Measurements from ENCODE around the gene AEBP2.
"Not testable (repeated sequence)": the region's sequence is repeated elsewhere in the genome, so short reads cannot be mapped to it uniquely, and the experiment has no call there.

AEBP2 gene

DNA sequence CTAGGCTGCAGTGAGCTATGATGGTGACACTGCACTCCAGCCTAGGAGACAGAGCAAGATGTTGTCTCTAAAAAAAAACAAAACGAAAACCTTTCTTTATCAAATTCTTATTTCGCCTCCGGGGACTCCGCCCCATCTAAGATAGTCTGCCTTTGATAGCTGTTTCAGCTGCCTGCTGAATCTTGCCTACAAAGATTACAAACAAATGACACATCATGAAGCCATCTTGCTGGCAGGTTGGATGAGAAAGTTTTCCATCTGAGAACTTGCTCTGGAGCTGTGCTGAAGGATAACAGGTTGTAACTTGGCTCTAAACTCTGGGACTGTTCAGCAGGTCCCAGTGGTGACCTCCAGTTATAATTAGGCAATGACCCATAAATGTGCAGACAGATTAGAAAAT, 41.8 kb upstream of the AEBP2 start:
- no peaks in the 10 kb centered on the region for H4K20me1 ChIP-seq (ENCODE audit: insufficient read depth, low read length)
- H3K4me1 ChIP-seq (ENCODE audit: low read length): no peaks in the 10 kb centered on the region
- DNase-seq: no peak
- H3K4me3 ChIP-seq (ENCODE audit: low read length): no peak overlapping the region
- H3K4me2 ChIP-seq (ENCODE audit: low read depth, low read length): no peak overlapping the region
- no peak overlapping the region for H3K9ac ChIP-seq (ENCODE audit: low read length)
- no peaks in the 10 kb centered on the region for H3K9me3 ChIP-seq (replicated peaks; ENCODE audit: insufficient read depth, low read length)
- H2AFZ ChIP-seq (ENCODE audit: low read length): no peak overlapping the region
- H3K9me2 ChIP-seq (replicated peaks; ENCODE audit: insufficient read depth, low read length): no peaks in the 10 kb centered on the region
- H3K79me2 ChIP-seq (ENCODE audit: low read length): no peaks in the 10 kb centered on the region
- TF ChIP-seq, protein P1, sequence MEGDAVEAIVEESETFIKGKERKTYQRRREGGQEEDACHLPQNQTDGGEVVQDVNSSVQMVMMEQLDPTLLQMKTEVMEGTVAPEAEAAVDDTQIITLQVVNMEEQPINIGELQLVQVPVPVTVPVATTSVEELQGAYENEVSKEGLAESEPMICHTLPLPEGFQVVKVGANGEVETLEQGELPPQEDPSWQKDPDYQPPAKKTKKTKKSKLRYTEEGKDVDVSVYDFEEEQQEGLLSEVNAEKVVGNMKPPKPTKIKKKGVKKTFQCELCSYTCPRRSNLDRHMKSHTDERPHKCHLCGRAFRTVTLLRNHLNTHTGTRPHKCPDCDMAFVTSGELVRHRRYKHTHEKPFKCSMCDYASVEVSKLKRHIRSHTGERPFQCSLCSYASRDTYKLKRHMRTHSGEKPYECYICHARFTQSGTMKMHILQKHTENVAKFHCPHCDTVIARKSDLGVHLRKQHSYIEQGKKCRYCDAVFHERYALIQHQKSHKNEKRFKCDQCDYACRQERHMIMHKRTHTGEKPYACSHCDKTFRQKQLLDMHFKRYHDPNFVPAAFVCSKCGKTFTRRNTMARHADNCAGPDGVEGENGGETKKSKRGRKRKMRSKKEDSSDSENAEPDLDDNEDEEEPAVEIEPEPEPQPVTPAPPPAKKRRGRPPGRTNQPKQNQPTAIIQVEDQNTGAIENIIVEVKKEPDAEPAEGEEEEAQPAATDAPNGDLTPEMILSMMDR (IDR thresholded peaks at IDR 0.05; ENCODE audit: low read length): no peak
- TF ChIP-seq EZH2phosphoT487 (IDR thresholded peaks at IDR 0.05; ENCODE audit: low read length): no peak
- no peak for TF ChIP-seq EZH2 (optimal IDR thresholded peaks at IDR 0.05; ENCODE audit: low read depth, low read length)
- no peaks in the 10 kb centered on the region for H3F3A ChIP-seq (ENCODE audit: insufficient read depth, low read length)
- H3K27ac ChIP-seq (ENCODE audit: low read length): no peak overlapping the region
- no peaks in the 10 kb centered on the region for H3K36me3 ChIP-seq (replicated peaks; ENCODE audit: insufficient read depth, low read length)
- no peaks in the 10 kb centered on the region for H3K27me3 ChIP-seq (replicated peaks; ENCODE audit: insufficient read depth, low read length)

- Histone ChIP-seq H3K4me2 (ENCODE audit: low read depth, low read length) (no peak overlapping the region), H4K20me1 (ENCODE audit: insufficient read depth, low read length) (no peaks in the 10 kb centered on the region), H3K4me3 (ENCODE audit: low read length) (no peak overlapping the region), H3K9me3 (replicated peaks; ENCODE audit: insufficient read depth, low read length) (no peaks in the 10 kb centered on the region), H3K9me2 (replicated peaks; ENCODE audit: insufficient read depth, low read length) (no peaks in the 10 kb centered on the region), H3K79me2 (ENCODE audit: low read length) (no peaks in the 10 kb centered on the region), H3K27ac (ENCODE audit: low read length) (no peak overlapping the region), H2AFZ (ENCODE audit: low read length) (no peak overlapping the region), H3K9ac (ENCODE audit: low read length) (no peak overlapping the region), H3K27me3 (replicated peaks; ENCODE audit: insufficient read depth, low read length) (no peaks in the 10 kb centered on the region), H3K4me1 (ENCODE audit: low read length) (no peaks in the 10 kb centered on the region), H3K36me3 (replicated peaks; ENCODE audit: insufficient read depth, low read length) (no peaks in the 10 kb centered on the region), H3F3A (ENCODE audit: insufficient read depth, low read length) (no peaks in the 10 kb centered on the region)
- no peak for DNase-seq
- TF ChIP-seq EZH2 (optimal IDR thresholded peaks at IDR 0.05; ENCODE audit: low read depth, low read length) (no peak), EZH2phosphoT487 (IDR thresholded peaks at IDR 0.05; ENCODE audit: low read length) (no peak)
- TF ChIP-seq, protein P1 (IDR thresholded peaks at IDR 0.05; ENCODE audit: low read length): no peak
These were observed 40.6 kb upstream of the AEBP2 start for GRCh38 chr12:19398376-19399363.

DNA sequence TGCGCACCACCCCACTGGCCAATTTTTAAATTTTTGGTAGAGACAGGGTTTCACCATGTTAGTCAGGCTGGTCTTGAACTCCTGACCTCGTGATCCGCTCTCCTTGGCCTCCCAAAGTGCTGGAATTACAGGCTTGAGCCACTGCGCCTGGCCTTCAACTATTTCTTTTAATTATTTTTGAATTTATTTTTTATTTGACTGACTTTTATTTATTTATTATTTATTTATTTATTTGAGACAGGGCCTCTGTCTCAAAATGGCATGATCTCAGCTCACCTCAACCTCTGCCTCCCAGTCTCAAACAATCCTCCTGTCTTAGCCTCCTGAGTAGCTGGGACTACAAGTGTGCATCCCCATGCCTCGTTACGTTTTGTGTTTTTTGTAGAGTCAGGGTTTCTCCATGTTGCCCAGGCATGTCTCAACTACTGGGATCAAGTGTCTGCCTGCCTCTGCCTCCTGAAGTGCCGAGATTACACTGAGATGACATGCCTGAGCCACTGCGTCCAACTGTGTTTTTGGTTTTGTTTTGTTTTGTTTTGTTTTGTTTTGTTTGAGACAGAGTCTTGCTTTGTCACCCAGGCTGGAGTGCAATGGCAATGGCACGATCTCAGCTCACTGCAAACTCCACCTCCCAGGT, 38.5 kb upstream of the AEBP2 start:
- H3K4me3 ChIP-seq (ENCODE audit: low read length): not testable (repeated sequence)

More for the DNA sequence above, 38.5 kb upstream of the AEBP2 start:
- not testable (repeated sequence) for H3K79me2 ChIP-seq (ENCODE audit: low read length); H3K36me3 ChIP-seq (replicated peaks; ENCODE audit: insufficient read depth, low read length); H3K9ac ChIP-seq (ENCODE audit: low read length); H4K20me1 ChIP-seq (ENCODE audit: insufficient read depth, low read length); H3K4me2 ChIP-seq (ENCODE audit: low read depth, low read length); H3K27ac ChIP-seq (ENCODE audit: low read length); H3K27me3 ChIP-seq (replicated peaks; ENCODE audit: insufficient read depth, low read length); H3K4me1 ChIP-seq (ENCODE audit: low read length); DNase-seq; H2AFZ ChIP-seq (ENCODE audit: low read length); H3K9me3 ChIP-seq (replicated peaks; ENCODE audit: insufficient read depth, low read length); H3K9me2 ChIP-seq (replicated peaks; ENCODE audit: insufficient read depth, low read length); H3F3A ChIP-seq (ENCODE audit: insufficient read depth, low read length)
